GM23248 (cell line): ENCODE measurements around the gene GLS. TPM values are rescaled to one million over a fixed set of nuclear protein-coding genes. Genes with fewer than 3 reads are reported as not detected.

Experiments used
- DNase-seq: peaks from one replicate; pipeline ENCODE4 v3.0.0-alpha.2; 2015
- H2AFZ ChIP-seq: fragments of 200-600 bp; sonication (generic); 2 replicates; pipeline ENCODE4 v1.6.1; 2016; ENCODE audit warnings: antibody characterized with exemption
- H3F3A ChIP-seq: fragments of 200-600 bp; sonication (generic); 2 replicates; pipeline ENCODE4 v1.6.1; 2016; ENCODE audit warnings: mild to moderate bottlenecking, antibody characterized with exemption, mixed run types; ENCODE audit not compliant: insufficient read depth
- H3K27ac ChIP-seq: fragments of 200-600 bp; sonication (generic); 2 replicates; pipeline ENCODE4 v1.5.1; 2016; ENCODE audit warnings: mild to moderate bottlenecking
- H3K27me3 ChIP-seq: fragments of 200-600 bp; sonication (generic); replicated peaks from 2 replicates; pipeline ENCODE4 v1.6.1; 2016; ENCODE audit warnings: mild to moderate bottlenecking; ENCODE audit not compliant: insufficient read depth
- H3K36me3 ChIP-seq: fragments of 200-600 bp; sonication (generic); 2 replicates; pipeline ENCODE4 v1.6.1; 2016; ENCODE audit warnings: low read depth, mild to moderate bottlenecking
- H3K4me1 ChIP-seq: fragments of 200-600 bp; sonication (generic); 2 replicates; pipeline ENCODE4 v1.6.1; 2016; ENCODE audit warnings: mild to moderate bottlenecking; ENCODE audit not compliant: insufficient read depth
- H3K4me2 ChIP-seq: fragments of 200-600 bp; sonication (generic); one replicate; pipeline ENCODE4 v1.6.1; 2016; ENCODE audit warnings: mild to moderate bottlenecking; ENCODE audit not compliant: unreplicated experiment
- H3K4me3 ChIP-seq: fragments of 200-600 bp; sonication (generic); 2 replicates; pipeline ENCODE4 v1.5.1; 2016; ENCODE audit warnings: mild to moderate bottlenecking
- H3K79me2 ChIP-seq: fragments of 200-600 bp; sonication (generic); 2 replicates; pipeline ENCODE4 v1.6.1; 2016; ENCODE audit warnings: mild to moderate bottlenecking; ENCODE audit not compliant: insufficient read depth
- H3K9ac ChIP-seq: fragments of 200-600 bp; sonication (generic); 2 replicates; pipeline ENCODE4 v1.6.1; 2016; ENCODE audit warnings: mild to moderate bottlenecking
- H3K9me2 ChIP-seq: fragments of 200-600 bp; sonication (generic); 2 replicates; pipeline ENCODE4 v1.6.1; 2016; ENCODE audit warnings: mixed run types, mild to moderate bottlenecking, moderate library complexity; ENCODE audit not compliant: insufficient read depth
- H3K9me3 ChIP-seq: fragments of 200-600 bp; sonication (generic); one replicate; pipeline ENCODE4 v1.6.1; 2017; ENCODE audit warnings: low read depth
- H4K20me1 ChIP-seq: fragments of 200-600 bp; sonication (generic); 2 replicates; pipeline ENCODE4 v1.6.0; 2016; ENCODE audit not compliant: insufficient read depth
- EZH2 ChIP-seq: fragments of 200-600 bp; sonication (generic); IDR thresholded peaks from 2 replicates; pipeline ENCODE4 v1.6.1; 2018; ENCODE audit warnings: antibody characterized with exemption, mild to moderate bottlenecking; ENCODE audit not compliant: insufficient read depth, poor library complexity, severe bottlenecking
- EZH2phosphoT487 ChIP-seq: fragments of 200-600 bp; sonication (generic); IDR thresholded peaks from 2 replicates; pipeline ENCODE4 v1.6.1; 2018; ENCODE audit warnings: antibody characterized with exemption, moderate library complexity, mild to moderate bottlenecking, low read depth; ENCODE audit not compliant: insufficient read depth
- WGBS, 2 experiments: methylation state at CpG; one replicate each; pipeline ENCODE4 v1.1.6; 2015 to 2017; ENCODE audit warnings: low lambda C conversion rate in 2 of 2, low coverage in 1 of 2; ENCODE audit errors: missing lambda C conversion rate in 2 of 2; 5-methylcytosine and 5-hydroxymethylcytosine counted together
- in situ Hi-C: fragments of 300-500 bp; cut with MboI; formaldehyde crosslinking; loops from 2 replicates; pipeline ENCODE4 v1.15.0; 2020
- polyA plus RNA-seq: library from polyadenylated mRNA; unstranded; fragments of >200 nt; fragmentation: Nextera tagmentation; extraction: Ambion mirVana; gene quantifications from 2 replicates; pipeline ENCODE4 v1.2.1, GENCODE V29; 2016
- total RNA-seq: library from RNA; depleted of rRNA; stranded (reverse); fragments of >200 nt; shearing (Covaris generic); gene quantifications from 2 replicates; pipeline ENCODE4 v1.2.3, GENCODE V29; 2014

GLS gene
- total and polyA plus RNA-seq, 2 experiments from 2014 or later = 96.0 to 362 TPM

- H3K9me2 ChIP-seq = no peaks in the 10 kb centered on the region
- peaks cover 93% of the 10 kb centered on the region for H3K36me3 ChIP-seq
- no peak overlapping the region for H3K9ac ChIP-seq
- 0 out of 2 replicates have a peak, but pooled peaks cover 5% of the 10 kb centered on the region for H4K20me1 ChIP-seq
- no peak overlapping the region for H3K4me3 ChIP-seq
- H3K27me3 ChIP-seq = no peaks in the 10 kb centered on the region
- in situ Hi-C loops = no loop called here
- peak overlapping the region; percentile 48 for H3K27ac ChIP-seq
- no peak overlapping the region for H2AFZ ChIP-seq
- H3K4me2 ChIP-seq = peak overlapping the region; percentile 21
- H3K9me3 ChIP-seq = no peaks in the 10 kb centered on the region
- DNase-seq = peak; percentile 46
- peaks cover 88% of the 10 kb centered on the region for H3K79me2 ChIP-seq
- no peak for TF ChIP-seq EZH2phosphoT487
- TF ChIP-seq EZH2 = no peak
- H3K4me1 ChIP-seq = peaks cover 27% of the 10 kb centered on the region
- 93 to 97% methylated on average over 2 of the region's 2 CpGs for WGBS, 2 experiments
- peaks cover 87% of the 10 kb centered on the region for H3F3A ChIP-seq
Observed at GRCh38 chr2:190927301-190927700, 46.7 kb downstream of the GLS start.

- in situ Hi-C loops = no loop called here
- Histone ChIP-seq H4K20me1 (0 out of 2 replicates have a peak, but pooled peaks cover 3% of the 10 kb centered on the region), H2AFZ (no peak overlapping the region), H3K4me2 (no peak overlapping the region), H3K9me3 (no peaks in the 10 kb centered on the region), H3F3A (peaks cover 83% of the 10 kb centered on the region), H3K27ac (peak overlapping the region; percentile 40), H3K27me3 (no peaks in the 10 kb centered on the region), H3K4me3 (no peak overlapping the region), H3K4me1 (peaks cover 33% of the 10 kb centered on the region), H3K9me2 (no peaks in the 10 kb centered on the region), H3K36me3 (peaks cover 92% of the 10 kb centered on the region), H3K9ac (no peak overlapping the region), H3K79me2 (peaks cover 86% of the 10 kb centered on the region)
- peak; percentile 25 for DNase-seq
- 94 to 98% methylated on average over 7 of the region's 7 CpGs for WGBS, 2 experiments
- TF ChIP-seq EZH2phosphoT487 (no peak), EZH2 (no peak)
Observed at GRCh38 chr2:190929919-190930318, 49.3 kb downstream of the GLS start.

- in situ Hi-C loops = no loop called here
- peaks cover 92% of the 10 kb centered on the region for H3K36me3 ChIP-seq
Observed at GRCh38 chr2:190930411-190930810, 49.8 kb downstream of the GLS start.

GRCh38 chr2:190932514-190932913 lies 51.9 kb downstream of the GLS start:
- Histone ChIP-seq H3K27ac (peak overlapping the region; percentile 35), H3K79me2 (peaks cover 86% of the 10 kb centered on the region), H3K36me3 (peaks cover 92% of the 10 kb centered on the region), H3K27me3 (no peaks in the 10 kb centered on the region), H3K9me3 (no peaks in the 10 kb centered on the region), H4K20me1 (0 out of 2 replicates have a peak, but pooled peaks cover 3% of the 10 kb centered on the region), H3K4me3 (no peak overlapping the region), H3F3A (peaks cover 83% of the 10 kb centered on the region), H3K9ac (0 out of 2 replicates have a peak overlapping the region, but pooled peaks have one; percentile 7), H2AFZ (no peak overlapping the region), H3K9me2 (no peaks in the 10 kb centered on the region), H3K4me2 (no peak overlapping the region), H3K4me1 (peaks cover 28% of the 10 kb centered on the region)
- in situ Hi-C loops = no loop called here
- no peak for DNase-seq
- TF ChIP-seq EZH2 (no peak), EZH2phosphoT487 (no peak)
- WGBS, 2 experiments = 96 to 100% methylated on average over 1 of the region's 1 CpG

More at GRCh38 chr2:190930411-190930810, 49.8 kb downstream of the GLS start:
- no peak overlapping the region for H3K4me3 ChIP-seq
- WGBS, 2 experiments = 95 to 100% methylated on average over 3 of the region's 3 CpGs
- H3F3A ChIP-seq = peaks cover 83% of the 10 kb centered on the region
- H3K9ac ChIP-seq = no peak overlapping the region
- H2AFZ ChIP-seq = no peak overlapping the region
- H3K27ac ChIP-seq = peak overlapping the region; percentile 40
- H3K79me2 ChIP-seq = peaks cover 86% of the 10 kb centered on the region
- 0 out of 2 replicates have a peak, but pooled peaks cover 3% of the 10 kb centered on the region for H4K20me1 ChIP-seq
- H3K9me2 ChIP-seq = no peaks in the 10 kb centered on the region
- no peaks in the 10 kb centered on the region for H3K27me3 ChIP-seq
- no peak for TF ChIP-seq EZH2
- TF ChIP-seq EZH2phosphoT487 = no peak
- H3K4me2 ChIP-seq = no peak overlapping the region
- H3K4me1 ChIP-seq = peaks cover 31% of the 10 kb centered on the region
- DNase-seq = no peak
- H3K9me3 ChIP-seq = no peaks in the 10 kb centered on the region

- in situ Hi-C loops = no loop called here
- Histone ChIP-seq H3K4me1 (peaks cover 33% of the 10 kb centered on the region), H3F3A (peaks cover 85% of the 10 kb centered on the region), H3K9me2 (no peaks in the 10 kb centered on the region), H3K36me3 (peaks cover 95% of the 10 kb centered on the region), H3K27ac (peak overlapping the region; percentile 35), H3K4me3 (no peak overlapping the region), H3K27me3 (no peaks in the 10 kb centered on the region), H3K79me2 (peaks cover 90% of the 10 kb centered on the region), H3K9me3 (no peaks in the 10 kb centered on the region), H2AFZ (no peak overlapping the region), H3K9ac (no peak overlapping the region), H3K4me2 (peak overlapping the region; percentile 15), H4K20me1 (0 out of 2 replicates have a peak, but pooled peaks cover 3% of the 10 kb centered on the region)
- peak; percentile 12 for DNase-seq
- TF ChIP-seq EZH2 = no peak
- no peak for TF ChIP-seq EZH2phosphoT487
Observed at GRCh38 chr2:190933361-190933760, 52.7 kb downstream of the GLS start.
